ENCODE results near the gene SPOCK3.

GRCh38 chr4:166896254-166896653, 338.0 kb downstream of the SPOCK3 start:
- no peak for TF ChIP-seq REST (IDR thresholded peaks at IDR 0.05)
- no peak for TF ChIP-seq CTCF (IDR thresholded peaks at IDR 0.05; ENCODE audit: low read depth, low read length, missing input control)
- TF ChIP-seq MAX (IDR thresholded peaks at IDR 0.05): no peak
- TF ChIP-seq ZBTB33 (IDR thresholded peaks at IDR 0.05): no peak
- TF ChIP-seq RXRA (IDR thresholded peaks at IDR 0.05): no peak

All from liver (tissue), 3 donors.